Peyer's patch (tissue), 4 donors: ENCODE measurements around the gene SLC26A2. TPM values are rescaled to one million over a fixed set of nuclear protein-coding genes. Genes with fewer than 3 reads are reported as not detected.
A peak's percentile ranks its signal among the peaks of the same experiment; 100 is the strongest.

Experiments used
- DNase-seq, 3 donors: peaks; one replicate each; pipeline ENCODE4 v3.0.0-alpha.2; 2017 to 2019
- H3K27ac ChIP-seq, 4 donors: fragments of 200-600 bp; sonication (generic); one replicate each; pipeline ENCODE4 v1.5.1; 2016 to 2019
- H3K27me3 ChIP-seq, 2 donors: fragments of 200-600 bp; sonication (generic); one replicate each; pipeline ENCODE4 v1.5.1; 2019
- H3K36me3 ChIP-seq, 3 donors: fragments of 200-600 bp; sonication (generic); one replicate each; pipeline ENCODE4 v1.5.1; 2016 to 2019
- H3K4me1 ChIP-seq, 4 donors: fragments of 200-600 bp; sonication (generic); one replicate each; pipeline ENCODE4 v1.5.1; 2016 to 2019
- H3K4me3 ChIP-seq, 4 donors: fragments of 200-600 bp; sonication (generic); 1 replicate in 3 of 4; 2 replicates in 1 of 4; pipeline ENCODE4 v1.5.1; 2016 to 2019; ENCODE audit warnings: mild to moderate bottlenecking in 1 of 4
- H3K9me3 ChIP-seq, 4 donors: fragments of 200-600 bp; sonication (generic); one replicate each; pipeline ENCODE4 v1.5.1; 2016 to 2019; ENCODE audit warnings: mild to moderate bottlenecking in 1 of 4
- CTCF ChIP-seq, 6 experiments: fragments of 450-650 bp in 4 of 6; fragments of 200-600 bp in 2 of 6; sonication (generic) in 1 of 6; IDR thresholded peaks; one replicate each; pipeline ENCODE4 v1.5.1; 2017 to 2019; ENCODE audit warnings: antibody characterized with exemption in 6 of 6, mild to moderate bottlenecking in 3 of 6, moderate library complexity in 1 of 6
- POLR2A ChIP-seq, 2 donors: fragments of 450-650 bp; IDR thresholded peaks; one replicate each; pipeline ENCODE4 v1.5.1; 2017; ENCODE audit warnings: antibody characterized with exemption in 2 of 2, mild to moderate bottlenecking in 2 of 2, moderate library complexity in 2 of 2
- total RNA-seq, 4 donors: library from RNA; depleted of rRNA; stranded (reverse); fragments of >200 nt; gene quantifications; one replicate each; pipeline ENCODE4 v1.1.0, GENCODE V29; 2016

Gene SLC26A2
- total RNA-seq, 4 donors from 2014 or later = 7.4 to 87.4 (median 52.1) TPM

GRCh38 chr5:149930043-149930748, 30.4 kb upstream of the SLC26A2 start:
- no peaks in the 10 kb centered on the region for H3K9me3 ChIP-seq
- H3K27me3 ChIP-seq = no peaks in the 10 kb centered on the region
- no peak for DNase-seq
- no peak overlapping the region for H3K27ac ChIP-seq
- H3K4me1 ChIP-seq = peaks cover 0 to 7% (median 0%) of the 10 kb centered on the region in 4 donors
- H3K36me3 ChIP-seq = no peaks in the 10 kb centered on the region
- TF ChIP-seq POLR2A (IDR thresholded peaks at IDR 0.05) (no peak), CTCF (IDR thresholded peaks at IDR 0.05) (no peak)
- no peak overlapping the region for H3K4me3 ChIP-seq

- H3K27ac ChIP-seq = peak overlapping the region in 1 of 4 donors; percentile 27
Observed at GRCh38 chr5:149930749-149931574, 29.6 kb upstream of the SLC26A2 start.

GRCh38 chr5:149931992-149932436, 28.5 kb upstream of the SLC26A2 start:
- Histone ChIP-seq H3K27ac (peak overlapping the region in 1 of 4 donors; percentile 9), H3K36me3 (no peaks in the 10 kb centered on the region), H3K27me3 (no peaks in the 10 kb centered on the region), H3K4me1 (peaks cover 0 to 7% (median 0%) of the 10 kb centered on the region in 4 donors), H3K9me3 (no peaks in the 10 kb centered on the region), H3K4me3 (no peak overlapping the region)
- no peak for DNase-seq
- TF ChIP-seq POLR2A (IDR thresholded peaks at IDR 0.05) = no peak

More at GRCh38 chr5:149930749-149931574, 29.6 kb upstream of the SLC26A2 start:
- Histone ChIP-seq H3K36me3 (no peaks in the 10 kb centered on the region), H3K27me3 (no peaks in the 10 kb centered on the region), H3K9me3 (no peaks in the 10 kb centered on the region), H3K4me3 (no peak overlapping the region), H3K4me1 (peaks cover 0 to 7% (median 0%) of the 10 kb centered on the region in 4 donors)
- TF ChIP-seq POLR2A (IDR thresholded peaks at IDR 0.05) (no peak), CTCF (IDR thresholded peaks at IDR 0.05) (no peak)
- no peak for DNase-seq

GRCh38 chr5:149932445-149933350, 27.9 kb upstream of the SLC26A2 start:
- Histone ChIP-seq H3K4me3 (peak overlapping the region in 1 of 4 donors; percentile 6), H3K9me3 (no peaks in the 10 kb centered on the region), H3K27me3 (no peaks in the 10 kb centered on the region), H3K4me1 (peaks cover 0 to 7% (median 0%) of the 10 kb centered on the region in 4 donors), H3K36me3 (no peaks in the 10 kb centered on the region), H3K27ac (peak overlapping the region in 1 of 4 donors; percentile 9)
- no peak for DNase-seq
- TF ChIP-seq POLR2A (IDR thresholded peaks at IDR 0.05) (no peak), CTCF (IDR thresholded peaks at IDR 0.05) (no peak)

GRCh38 chr5:149935431-149935901, 25.1 kb upstream of the SLC26A2 start:
- Histone ChIP-seq H3K4me3 (no peak overlapping the region), H3K27ac (no peak overlapping the region), H3K27me3 (no peaks in the 10 kb centered on the region), H3K9me3 (no peaks in the 10 kb centered on the region), H3K4me1 (peaks cover 0 to 11% (median 0%) of the 10 kb centered on the region in 4 donors), H3K36me3 (no peaks in the 10 kb centered on the region)
- TF ChIP-seq POLR2A (IDR thresholded peaks at IDR 0.05) (no peak), CTCF (IDR thresholded peaks at IDR 0.05) (no peak)
- no peak for DNase-seq
